ENCODE data around the gene BHMT. TPM values are rescaled to one million over a fixed set of nuclear protein-coding genes. Genes with fewer than 3 reads are reported as not detected.
A peak's percentile ranks its signal among the peaks of the same experiment; 100 is the strongest.

Gene BHMT
- 1 to 10 TPM in 1 of 2 donors, under 1 TPM in 1; 0.51 to 3.1 TPM for total RNA-seq

DNA sequence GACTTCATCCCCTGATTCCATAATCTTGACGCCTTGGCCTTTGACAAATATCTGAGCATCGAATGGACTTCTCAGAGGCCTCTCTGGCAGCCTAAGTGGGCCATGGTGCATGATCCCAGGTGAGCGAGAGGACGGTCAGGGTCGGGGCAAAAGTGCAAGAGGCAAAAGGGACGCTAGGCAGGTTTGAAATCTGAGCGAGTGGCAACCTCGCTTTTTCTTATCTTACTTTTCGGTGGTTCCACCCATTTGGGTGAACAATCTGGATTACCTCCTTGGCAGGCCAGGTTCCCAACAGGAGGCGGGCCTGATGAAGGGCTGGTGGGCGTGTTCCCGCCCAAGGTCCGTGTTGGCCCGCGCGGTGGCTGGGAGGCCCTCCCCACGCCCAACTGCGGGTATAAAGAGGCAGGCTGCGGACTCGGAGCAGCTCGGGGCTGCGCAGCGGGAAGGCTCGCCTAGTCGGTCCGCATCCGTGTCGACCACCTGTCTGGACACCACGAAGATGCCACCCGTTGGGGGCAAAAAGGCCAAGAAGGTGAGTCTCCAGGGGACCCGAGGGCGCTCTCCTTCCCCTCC, at the start of gene BHMT:
Gene BHMT (plus strand): TSS at position 423 of the 573 bp plus-strand sequence. CDS start 77 bp downstream, at position 500.
- Histone ChIP-seq H3K4me1 (replicated peaks) (no peaks in the 10 kb centered on the region), H3K9me3 (no peaks in the 10 kb centered on the region), H3K27me3 (replicated peaks; ENCODE audit: insufficient read depth) (peaks cover 16% of the 10 kb centered on the region), H3K4me3 (no peak within 1 kb of the TSS), H3K36me3 (no peaks in the 10 kb centered on the region), H3K27ac (no peak within 1 kb of the TSS)
- 39% methylated on average over 28 of the region's 32 CpGs for WGBS
- no peak for DNase-seq (ENCODE audit: low spot score)
- intact Hi-C loops (cut with DNase I), result no loop called here
- TF ChIP-seq POLR2A (IDR thresholded peaks at IDR 0.05) (no peak), POLR2AphosphoS5 (IDR thresholded peaks at IDR 0.05) (no peak)
- TF ChIP-seq, protein P1, sequence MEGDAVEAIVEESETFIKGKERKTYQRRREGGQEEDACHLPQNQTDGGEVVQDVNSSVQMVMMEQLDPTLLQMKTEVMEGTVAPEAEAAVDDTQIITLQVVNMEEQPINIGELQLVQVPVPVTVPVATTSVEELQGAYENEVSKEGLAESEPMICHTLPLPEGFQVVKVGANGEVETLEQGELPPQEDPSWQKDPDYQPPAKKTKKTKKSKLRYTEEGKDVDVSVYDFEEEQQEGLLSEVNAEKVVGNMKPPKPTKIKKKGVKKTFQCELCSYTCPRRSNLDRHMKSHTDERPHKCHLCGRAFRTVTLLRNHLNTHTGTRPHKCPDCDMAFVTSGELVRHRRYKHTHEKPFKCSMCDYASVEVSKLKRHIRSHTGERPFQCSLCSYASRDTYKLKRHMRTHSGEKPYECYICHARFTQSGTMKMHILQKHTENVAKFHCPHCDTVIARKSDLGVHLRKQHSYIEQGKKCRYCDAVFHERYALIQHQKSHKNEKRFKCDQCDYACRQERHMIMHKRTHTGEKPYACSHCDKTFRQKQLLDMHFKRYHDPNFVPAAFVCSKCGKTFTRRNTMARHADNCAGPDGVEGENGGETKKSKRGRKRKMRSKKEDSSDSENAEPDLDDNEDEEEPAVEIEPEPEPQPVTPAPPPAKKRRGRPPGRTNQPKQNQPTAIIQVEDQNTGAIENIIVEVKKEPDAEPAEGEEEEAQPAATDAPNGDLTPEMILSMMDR (IDR thresholded peaks at IDR 0.05), result no peak

DNA sequence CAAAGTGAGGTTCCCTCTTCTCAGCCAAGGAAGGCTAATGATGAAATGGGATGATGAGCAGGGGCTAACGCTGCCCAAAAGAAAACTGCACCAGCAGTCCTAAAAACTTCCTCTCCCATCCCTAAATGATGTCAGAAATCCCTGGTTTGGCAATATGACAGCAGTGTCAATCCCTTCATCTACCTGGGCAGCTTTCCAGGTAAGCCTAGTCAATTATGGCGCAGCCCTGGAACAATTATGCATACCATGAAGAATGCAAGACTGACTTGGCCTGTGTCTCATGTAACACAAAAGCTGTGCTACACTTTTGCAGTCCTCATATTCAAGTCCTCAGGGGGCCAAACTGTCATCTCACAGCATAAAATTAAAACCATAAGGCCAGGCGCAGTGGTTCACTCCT, 49.2 kb upstream of the BHMT start:
- no peaks in the 10 kb centered on the region for H3K4me1 ChIP-seq (replicated peaks)
- WGBS, result 95% methylated on average over 3 of the region's 3 CpGs
- H3K9me3 ChIP-seq, result no peaks in the 10 kb centered on the region
- H3K4me3 ChIP-seq, result no peak overlapping the region
- no peaks in the 10 kb centered on the region for H3K36me3 ChIP-seq
- TF ChIP-seq, protein P1 (IDR thresholded peaks at IDR 0.05), result no peak
- TF ChIP-seq POLR2A (IDR thresholded peaks at IDR 0.05), result no peak
- TF ChIP-seq POLR2AphosphoS5 (IDR thresholded peaks at IDR 0.05), result no peak
- intact Hi-C loops (cut with DNase I), result no loop called here
- H3K27ac ChIP-seq, result no peak overlapping the region
- no peaks in the 10 kb centered on the region for H3K27me3 ChIP-seq (replicated peaks; ENCODE audit: insufficient read depth)
- no peak for DNase-seq (ENCODE audit: low spot score)

GRCh38 chr5:79069488-79070349, 41.9 kb upstream of the BHMT start, which contains the start of the genes BHMT2 and DMGDH:
Gene BHMT2 (plus strand): TSS chr5:79069767. CDS start chr5:79069783, 16 bp downstream.
Gene DMGDH (minus strand): TSS chr5:79069674. CDS start chr5:79069620, 54 bp downstream.
- no peaks in the 10 kb centered on the region for H3K36me3 ChIP-seq
- H3K4me3 ChIP-seq, result peak within 1 kb of the TSS; percentile 24 to 32
- H3K4me1 ChIP-seq (replicated peaks), result no peaks in the 10 kb centered on the region
- no peak for DNase-seq (ENCODE audit: low spot score)
- TF ChIP-seq POLR2A (IDR thresholded peaks at IDR 0.05) (no peak), POLR2AphosphoS5 (IDR thresholded peaks at IDR 0.05) (no peak)
- TF ChIP-seq, protein P1 (IDR thresholded peaks at IDR 0.05), result no peak
- 33% methylated on average over 70 of the region's 79 CpGs for WGBS
- no peaks in the 10 kb centered on the region for H3K27me3 ChIP-seq (replicated peaks; ENCODE audit: insufficient read depth)
- peak within 1 kb of the TSS in 1 of 2 donors; percentile 20 for H3K27ac ChIP-seq
- H3K9me3 ChIP-seq, result no peaks in the 10 kb centered on the region
- intact Hi-C loops (cut with DNase I), result no loop called here

- peak overlapping the region in 1 of 2 donors; percentile 24 for H3K4me3 ChIP-seq
- H3K36me3 ChIP-seq, result no peaks in the 10 kb centered on the region
- H3K9me3 ChIP-seq, result no peaks in the 10 kb centered on the region
- 47% methylated on average over 9 of the region's 9 CpGs for WGBS
- peak overlapping the region in 1 of 2 donors; percentile 20 for H3K27ac ChIP-seq
- no peaks in the 10 kb centered on the region for H3K4me1 ChIP-seq (replicated peaks)
- TF ChIP-seq POLR2AphosphoS5 (IDR thresholded peaks at IDR 0.05) (no peak), POLR2A (IDR thresholded peaks at IDR 0.05) (no peak)
- TF ChIP-seq, protein P1 (IDR thresholded peaks at IDR 0.05), result no peak
- no peak for DNase-seq (ENCODE audit: low spot score)
- H3K27me3 ChIP-seq (replicated peaks; ENCODE audit: insufficient read depth), result no peaks in the 10 kb centered on the region
- intact Hi-C loops (cut with DNase I), result no loop called here
These were observed 41.3 kb upstream of the BHMT start for GRCh38 chr5:79070350-79070667.

Measured in prostate gland (tissue), 2 donors.